Activated naive CD4-positive, alpha-beta T cell treated with anti-CD3 and anti-CD28 coated beads, Interleukin-2, amount 50 U/mL, for 24 hours (primary cell): Measurements from ENCODE around the gene TTC33.

ENCODE experiments used
- H3K27ac Mint-ChIP-seq: one replicate; pipeline ENCODE4 v1.8.0; 2021; ENCODE audit warnings: mild to moderate bottlenecking, mixed read lengths
- H3K27me3 Mint-ChIP-seq: one replicate; pipeline ENCODE4 v1.8.0; 2021; ENCODE audit warnings: mixed read lengths
- H3K36me3 Mint-ChIP-seq: one replicate; pipeline ENCODE4 v1.8.0; 2021; ENCODE audit warnings: mixed read lengths
- H3K4me1 Mint-ChIP-seq: one replicate; pipeline ENCODE4 v1.8.0; 2021; ENCODE audit warnings: mixed read lengths
- H3K4me3 Mint-ChIP-seq: one replicate; pipeline ENCODE4 v1.8.0; 2021; ENCODE audit warnings: mild to moderate bottlenecking, mixed read lengths
- H3K9me3 Mint-ChIP-seq: one replicate; pipeline ENCODE4 v1.8.0; 2021; ENCODE audit warnings: mixed read lengths

The TTC33 gene

GRCh38 chr5:40501711-40502444 lies 253.9 kb downstream of the TTC33 start:
- no peak overlapping the region for H3K4me3 Mint-ChIP-seq
- H3K9me3 Mint-ChIP-seq, result no peaks in the 10 kb centered on the region
- H3K36me3 Mint-ChIP-seq, result no peaks in the 10 kb centered on the region
- H3K4me1 Mint-ChIP-seq, result peaks cover 20% of the 10 kb centered on the region
- no peak overlapping the region for H3K27ac Mint-ChIP-seq
- no peaks in the 10 kb centered on the region for H3K27me3 Mint-ChIP-seq

- Mint-ChIP-seq H3K27ac (no peak overlapping the region), H3K4me3 (no peak overlapping the region), H3K36me3 (no peaks in the 10 kb centered on the region), H3K4me1 (peaks cover 9% of the 10 kb centered on the region), H3K27me3 (no peaks in the 10 kb centered on the region), H3K9me3 (no peaks in the 10 kb centered on the region)
Observed at GRCh38 chr5:40499518-40500273, 256.1 kb downstream of the TTC33 start.

- Mint-ChIP-seq H3K4me1 (peaks cover 12% of the 10 kb centered on the region), H3K27ac (no peak overlapping the region), H3K27me3 (no peaks in the 10 kb centered on the region), H3K9me3 (no peaks in the 10 kb centered on the region), H3K36me3 (no peaks in the 10 kb centered on the region), H3K4me3 (no peak overlapping the region)
Observed at GRCh38 chr5:40499007-40499406, 256.8 kb downstream of the TTC33 start.

- Mint-ChIP-seq H3K4me1 (peaks cover 10% of the 10 kb centered on the region), H3K4me3 (no peak overlapping the region), H3K27ac (no peak overlapping the region), H3K36me3 (no peaks in the 10 kb centered on the region), H3K27me3 (no peaks in the 10 kb centered on the region), H3K9me3 (no peaks in the 10 kb centered on the region)
Observed at GRCh38 chr5:40497573-40497972, 258.2 kb downstream of the TTC33 start.

GRCh38 chr5:40495237-40495635 lies 260.5 kb downstream of the TTC33 start:
- Mint-ChIP-seq H3K9me3 (no peaks in the 10 kb centered on the region), H3K27me3 (no peaks in the 10 kb centered on the region), H3K4me1 (peaks cover 29% of the 10 kb centered on the region), H3K4me3 (no peak overlapping the region), H3K36me3 (no peaks in the 10 kb centered on the region), H3K27ac (no peak overlapping the region)

GRCh38 chr5:40494631-40495236 lies 261.0 kb downstream of the TTC33 start:
- Mint-ChIP-seq H3K27me3 (no peaks in the 10 kb centered on the region), H3K36me3 (no peaks in the 10 kb centered on the region), H3K9me3 (no peaks in the 10 kb centered on the region), H3K4me3 (no peak overlapping the region), H3K4me1 (peaks cover 32% of the 10 kb centered on the region), H3K27ac (no peak overlapping the region)

GRCh38 chr5:40492056-40492455 lies 263.7 kb downstream of the TTC33 start:
- Mint-ChIP-seq H3K4me3 (no peak overlapping the region), H3K9me3 (no peaks in the 10 kb centered on the region), H3K36me3 (no peaks in the 10 kb centered on the region), H3K27ac (peak overlapping the region; percentile 92), H3K4me1 (peaks cover 54% of the 10 kb centered on the region), H3K27me3 (no peaks in the 10 kb centered on the region)

- no peaks in the 10 kb centered on the region for H3K36me3 Mint-ChIP-seq
- H3K4me1 Mint-ChIP-seq, result peaks cover 58% of the 10 kb centered on the region
- no peak overlapping the region for H3K4me3 Mint-ChIP-seq
- H3K27ac Mint-ChIP-seq, result peak overlapping the region; percentile 92
- no peaks in the 10 kb centered on the region for H3K9me3 Mint-ChIP-seq
- no peaks in the 10 kb centered on the region for H3K27me3 Mint-ChIP-seq
Observed at GRCh38 chr5:40491644-40492043, 264.1 kb downstream of the TTC33 start.

GRCh38 chr5:40490464-40491111 lies 265.2 kb downstream of the TTC33 start:
- Mint-ChIP-seq H3K36me3 (peaks cover 1% of the 10 kb centered on the region), H3K4me1 (peaks cover 69% of the 10 kb centered on the region)

GRCh38 chr5:40489421-40489820 lies 266.3 kb downstream of the TTC33 start:
- Mint-ChIP-seq H3K27me3 (no peaks in the 10 kb centered on the region), H3K4me3 (no peak overlapping the region), H3K9me3 (no peaks in the 10 kb centered on the region), H3K36me3 (peaks cover 1% of the 10 kb centered on the region), H3K4me1 (peaks cover 75% of the 10 kb centered on the region), H3K27ac (peak overlapping the region; percentile 88)

More at GRCh38 chr5:40490464-40491111, 265.2 kb downstream of the TTC33 start:
- Mint-ChIP-seq H3K27me3 (no peaks in the 10 kb centered on the region), H3K9me3 (no peaks in the 10 kb centered on the region), H3K4me3 (peak overlapping the region; percentile 84), H3K27ac (peak overlapping the region; percentile 95)

- Mint-ChIP-seq H3K4me1 (peaks cover 83% of the 10 kb centered on the region), H3K9me3 (no peaks in the 10 kb centered on the region), H3K27ac (peak overlapping the region; percentile 93), H3K27me3 (no peaks in the 10 kb centered on the region), H3K4me3 (peak overlapping the region; percentile 62), H3K36me3 (peaks cover 1% of the 10 kb centered on the region)
Observed at GRCh38 chr5:40486437-40487275, 269.1 kb downstream of the TTC33 start.

- Mint-ChIP-seq H3K4me1 (peaks cover 76% of the 10 kb centered on the region), H3K4me3 (no peak overlapping the region), H3K9me3 (no peaks in the 10 kb centered on the region), H3K27ac (peak overlapping the region; percentile 46), H3K27me3 (no peaks in the 10 kb centered on the region), H3K36me3 (peaks cover 1% of the 10 kb centered on the region)
Observed at GRCh38 chr5:40485021-40485998, 270.5 kb downstream of the TTC33 start.

GRCh38 chr5:40484495-40484894 lies 271.3 kb downstream of the TTC33 start:
- peaks cover 1% of the 10 kb centered on the region for H3K36me3 Mint-ChIP-seq
- peaks cover 78% of the 10 kb centered on the region for H3K4me1 Mint-ChIP-seq
- no peaks in the 10 kb centered on the region for H3K9me3 Mint-ChIP-seq
- H3K27ac Mint-ChIP-seq, result peak overlapping the region; percentile 62
- H3K4me3 Mint-ChIP-seq, result peak overlapping the region; percentile 23
- H3K27me3 Mint-ChIP-seq, result no peaks in the 10 kb centered on the region

- Mint-ChIP-seq H3K27me3 (no peaks in the 10 kb centered on the region), H3K36me3 (peaks cover 1% of the 10 kb centered on the region), H3K27ac (no peak overlapping the region), H3K9me3 (no peaks in the 10 kb centered on the region), H3K4me3 (no peak overlapping the region), H3K4me1 (peaks cover 71% of the 10 kb centered on the region)
Observed at GRCh38 chr5:40483316-40483715, 272.4 kb downstream of the TTC33 start.
